Suprapubic skin (tissue), 4 donors: ENCODE measurements around the gene KRTAP6-2. TPM values are rescaled to one million over a fixed set of nuclear protein-coding genes. Genes with fewer than 3 reads are reported as not detected.

Source experiments
- DNase-seq, 2 donors: peaks; one replicate each; pipeline ENCODE4 v3.0.0-alpha.2; 2019; ENCODE audit warnings: low spot score in 2 of 2
- H3K27ac ChIP-seq: fragments of 200-600 bp; sonication (generic); one replicate; pipeline ENCODE4 v1.5.1; 2019
- H3K27me3 ChIP-seq: fragments of 200-600 bp; sonication (generic); one replicate; pipeline ENCODE4 v1.5.1; 2019
- H3K36me3 ChIP-seq: fragments of 200-600 bp; sonication (generic); one replicate; pipeline ENCODE4 v1.5.1; 2019
- H3K4me1 ChIP-seq: fragments of 200-600 bp; sonication (generic); one replicate; pipeline ENCODE4 v1.5.1; 2019
- H3K4me3 ChIP-seq: fragments of 200-600 bp; sonication (generic); one replicate; pipeline ENCODE4 v1.5.1; 2019; ENCODE audit warnings: mild to moderate bottlenecking
- H3K9me3 ChIP-seq: fragments of 200-600 bp; sonication (generic); one replicate; pipeline ENCODE4 v1.5.1; 2019
- EP300 ChIP-seq: sonication (generic); formaldehyde crosslinking; IDR thresholded peaks from one replicate; pipeline ENCODE4 v1.6.1; 2017; ENCODE audit warnings: antibody characterized with exemption
- POLR2A ChIP-seq, 2 donors: fragments of 450-650 bp; IDR thresholded peaks; one replicate each; pipeline ENCODE4 v1.6.1; 2017; ENCODE audit warnings: antibody characterized with exemption in 2 of 2, mild to moderate bottlenecking in 2 of 2, moderate library complexity in 2 of 2
- POLR2AphosphoS5 ChIP-seq, 3 donors: sonication (generic); formaldehyde crosslinking; IDR thresholded peaks; one replicate each; pipeline ENCODE4 v1.6.1; 2017; ENCODE audit warnings: antibody characterized with exemption in 3 of 3
- WGBS: methylation state at CpG from one replicate; pipeline ENCODE4 v1.1.5; 2018; 5-methylcytosine and 5-hydroxymethylcytosine counted together
- total RNA-seq, 4 donors: library from RNA; depleted of rRNA; stranded (reverse); fragments of >200 nt; gene quantifications; one replicate each; pipeline ENCODE4 v1.1.0, GENCODE V29; 2016
- TF ChIP-seq, protein P1 (sequence below), 2 donors: fragments of 200-600 bp in 1 of 2; fragments of 450-650 bp in 1 of 2; sonication (generic) in 1 of 2; IDR thresholded peaks; one replicate each; pipeline ENCODE4 v1.5.1; 2016 to 2019; ENCODE audit warnings: antibody characterized with exemption in 2 of 2, mild to moderate bottlenecking in 1 of 2, moderate library complexity in 1 of 2

Gene KRTAP6-2, protein sequence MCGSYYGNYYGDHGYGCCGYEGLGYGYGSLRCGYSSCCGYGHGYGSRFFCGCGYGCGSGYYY
- total RNA-seq: not detected

DNA sequence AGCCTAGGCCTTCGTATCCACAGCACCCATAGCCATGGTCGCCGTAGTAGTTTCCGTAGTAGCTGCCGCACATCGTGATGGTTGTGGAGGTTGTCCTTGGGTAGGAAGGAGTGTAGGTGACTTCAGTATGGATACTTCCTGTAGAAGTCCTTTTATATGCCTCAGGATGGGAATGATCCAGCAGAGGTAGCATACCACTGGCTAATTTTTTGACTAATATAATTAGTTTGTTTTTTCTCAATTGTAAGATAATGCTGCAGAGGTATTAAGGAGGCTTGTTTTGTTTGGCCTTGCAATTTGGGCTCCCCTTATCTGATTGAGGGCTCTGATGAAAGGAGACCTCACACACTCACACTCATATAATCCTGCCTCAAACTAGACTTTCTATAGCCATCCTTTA is at the start of gene KRTAP6-2:
KRTAP6-2 (minus strand) TSS at position 101 of the 400 bp plus-strand sequence; CDS start at position 73, 28 bp downstream.
- no peaks in the 10 kb centered on the region for H3K36me3 ChIP-seq
- 92% methylated on average over 6 of the region's 6 CpGs for WGBS
- no peaks in the 10 kb centered on the region for H3K4me1 ChIP-seq
- no peak for DNase-seq
- H3K27me3 ChIP-seq: no peaks in the 10 kb centered on the region
- no peak within 1 kb of the TSS for H3K27ac ChIP-seq
- TF ChIP-seq POLR2AphosphoS5 (IDR thresholded peaks at IDR 0.05) (no peak), EP300 (no peak), POLR2A (IDR thresholded peaks at IDR 0.05) (no peak)
- TF ChIP-seq, protein P1, sequence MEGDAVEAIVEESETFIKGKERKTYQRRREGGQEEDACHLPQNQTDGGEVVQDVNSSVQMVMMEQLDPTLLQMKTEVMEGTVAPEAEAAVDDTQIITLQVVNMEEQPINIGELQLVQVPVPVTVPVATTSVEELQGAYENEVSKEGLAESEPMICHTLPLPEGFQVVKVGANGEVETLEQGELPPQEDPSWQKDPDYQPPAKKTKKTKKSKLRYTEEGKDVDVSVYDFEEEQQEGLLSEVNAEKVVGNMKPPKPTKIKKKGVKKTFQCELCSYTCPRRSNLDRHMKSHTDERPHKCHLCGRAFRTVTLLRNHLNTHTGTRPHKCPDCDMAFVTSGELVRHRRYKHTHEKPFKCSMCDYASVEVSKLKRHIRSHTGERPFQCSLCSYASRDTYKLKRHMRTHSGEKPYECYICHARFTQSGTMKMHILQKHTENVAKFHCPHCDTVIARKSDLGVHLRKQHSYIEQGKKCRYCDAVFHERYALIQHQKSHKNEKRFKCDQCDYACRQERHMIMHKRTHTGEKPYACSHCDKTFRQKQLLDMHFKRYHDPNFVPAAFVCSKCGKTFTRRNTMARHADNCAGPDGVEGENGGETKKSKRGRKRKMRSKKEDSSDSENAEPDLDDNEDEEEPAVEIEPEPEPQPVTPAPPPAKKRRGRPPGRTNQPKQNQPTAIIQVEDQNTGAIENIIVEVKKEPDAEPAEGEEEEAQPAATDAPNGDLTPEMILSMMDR (IDR thresholded peaks at IDR 0.05): no peak
- H3K4me3 ChIP-seq: no peak within 1 kb of the TSS
- H3K9me3 ChIP-seq: no peaks in the 10 kb centered on the region

DNA sequence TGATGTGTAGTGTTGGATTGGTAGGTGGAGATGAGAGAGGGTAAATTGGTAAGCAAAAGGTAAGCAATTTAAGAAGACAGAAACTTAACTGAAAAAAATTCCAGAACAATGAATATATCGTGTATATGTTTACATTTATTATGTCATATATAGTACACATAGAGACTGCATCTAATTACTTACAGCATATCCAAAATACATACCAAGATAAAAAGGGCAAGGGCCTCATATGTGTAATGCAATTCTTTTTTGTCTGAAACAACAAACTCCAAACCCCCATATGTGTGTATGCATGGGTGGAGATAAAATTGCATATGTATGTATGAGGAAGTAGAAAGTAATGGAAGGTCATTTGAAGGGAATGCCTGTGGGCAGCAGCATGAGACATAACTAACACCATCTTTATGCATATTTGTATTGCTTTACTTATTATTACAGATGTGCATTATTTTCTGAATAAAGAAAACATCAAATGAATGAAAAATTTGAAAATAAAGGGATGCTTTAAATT is 48.3 kb upstream of the KRTAP6-2 start:
- no peaks in the 10 kb centered on the region for H3K4me1 ChIP-seq
- no peak overlapping the region for H3K4me3 ChIP-seq
- no peak for DNase-seq
- H3K36me3 ChIP-seq: no peaks in the 10 kb centered on the region
- H3K27me3 ChIP-seq: no peaks in the 10 kb centered on the region
- H3K27ac ChIP-seq: no peak overlapping the region
- TF ChIP-seq EP300: no peak
- TF ChIP-seq, protein P1 (IDR thresholded peaks at IDR 0.05): no peak
- no peak for TF ChIP-seq POLR2AphosphoS5 (IDR thresholded peaks at IDR 0.05)
- 65% methylated on average over 1 of the region's 1 CpG for WGBS
- H3K9me3 ChIP-seq: no peaks in the 10 kb centered on the region

- Histone ChIP-seq H3K36me3 (no peaks in the 10 kb centered on the region), H3K27ac (no peak within 1 kb of the TSS), H3K27me3 (no peaks in the 10 kb centered on the region), H3K9me3 (no peaks in the 10 kb centered on the region), H3K4me1 (no peaks in the 10 kb centered on the region), H3K4me3 (no peak within 1 kb of the TSS)
- no peak for DNase-seq
- TF ChIP-seq POLR2AphosphoS5 (IDR thresholded peaks at IDR 0.05) (no peak), POLR2A (IDR thresholded peaks at IDR 0.05) (no peak), EP300 (no peak)
- TF ChIP-seq, protein P1 (IDR thresholded peaks at IDR 0.05): no peak
- WGBS: 84% methylated on average over 2 of the region's 2 CpGs
Measured at GRCh38 chr21:30642564-30642963, 43.9 kb upstream of the KRTAP6-2 start, which contains the start of gene KRTAP20-3. Gene KRTAP20-3, plus strand, starts transcription at chr21:30642864.

- Histone ChIP-seq H3K4me1 (no peaks in the 10 kb centered on the region), H3K27ac (no peak overlapping the region), H3K36me3 (no peaks in the 10 kb centered on the region), H3K27me3 (no peaks in the 10 kb centered on the region), H3K4me3 (no peak overlapping the region), H3K9me3 (no peaks in the 10 kb centered on the region)
- TF ChIP-seq EP300 (no peak), POLR2A (IDR thresholded peaks at IDR 0.05) (no peak)
- 83% methylated on average over 3 of the region's 3 CpGs for WGBS
- no peak for DNase-seq
Measured at GRCh38 chr21:30638686-30639085, 40.0 kb upstream of the KRTAP6-2 start.

DNA sequence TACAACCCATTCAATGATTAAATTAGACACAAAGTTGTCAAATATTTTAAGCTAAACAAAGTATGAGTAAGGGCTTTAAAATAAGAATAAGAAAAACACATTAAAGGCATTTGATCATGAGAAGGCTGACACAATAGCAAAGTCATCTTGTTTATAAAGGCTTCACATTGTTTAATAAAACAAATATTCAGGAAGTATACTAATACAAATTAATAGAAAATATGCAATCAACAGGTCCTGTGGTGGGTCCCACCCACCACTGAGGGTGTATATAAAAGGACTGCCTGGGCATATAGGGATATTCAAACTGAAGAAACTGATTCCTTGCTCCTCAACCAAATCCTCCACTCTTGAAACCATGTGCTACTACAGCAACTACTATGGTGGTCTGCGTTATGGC is 36.2 kb upstream of the KRTAP6-2 start, which contains the start of gene KRTAP20-2:
KRTAP20-2 (plus strand) TSS at position 301 of the 400 bp plus-strand sequence; CDS start at position 359, 58 bp downstream.
- no peaks in the 10 kb centered on the region for H3K9me3 ChIP-seq
- H3K27me3 ChIP-seq: no peaks in the 10 kb centered on the region
- H3K4me1 ChIP-seq: no peaks in the 10 kb centered on the region
- TF ChIP-seq POLR2AphosphoS5 (IDR thresholded peaks at IDR 0.05) (no peak), POLR2A (IDR thresholded peaks at IDR 0.05) (no peak), EP300 (no peak)
- TF ChIP-seq, protein P1 (IDR thresholded peaks at IDR 0.05): no peak
- no peaks in the 10 kb centered on the region for H3K36me3 ChIP-seq
- no peak within 1 kb of the TSS for H3K27ac ChIP-seq
- no peak for DNase-seq
- H3K4me3 ChIP-seq: no peak within 1 kb of the TSS
- WGBS: 93% methylated on average over 1 of the region's 1 CpG
